ENCODE results near the gene JHY. TPM values are rescaled to one million over a fixed set of nuclear protein-coding genes. Genes with fewer than 3 reads are reported as not detected.

Gene JHY
- total RNA-seq, 1 donor from 2014 or later, result 1.1 TPM

DNA sequence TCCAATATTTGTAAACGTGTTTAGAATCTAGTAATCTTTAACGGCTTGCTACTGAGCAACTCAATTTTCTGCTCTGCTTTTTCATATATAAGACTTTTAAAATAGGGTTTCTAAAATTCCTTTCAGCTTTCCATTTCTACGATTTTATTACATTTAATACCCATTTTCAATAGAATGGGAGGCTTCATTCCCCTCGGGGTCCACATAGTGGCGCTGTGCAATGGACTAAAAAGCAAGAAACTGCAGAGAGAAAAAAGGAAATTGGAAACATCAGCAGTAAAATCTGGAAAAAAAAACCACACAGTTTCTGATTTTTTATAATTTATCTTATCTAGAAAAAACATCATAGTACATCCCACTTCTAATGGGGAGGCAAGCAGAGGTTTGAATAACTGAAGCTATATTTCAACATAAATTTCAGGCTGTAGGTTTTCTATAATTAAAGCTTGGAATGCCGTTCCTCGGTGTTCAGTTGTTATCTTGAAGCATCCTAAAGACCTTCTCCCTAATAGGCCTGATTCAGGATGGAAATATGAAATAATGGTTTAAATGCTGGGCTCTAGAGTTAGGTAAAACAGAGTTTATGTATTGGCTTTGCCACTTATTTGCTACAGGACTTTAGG lies 18.7 kb upstream of the JHY start:
- DNase-seq (ENCODE audit: low read depth), result peak; percentile 28
- FAIRE-seq, result no peak
- Histone ChIP-seq H3K27me3 (ENCODE audit: control insufficient read depth, insufficient read depth, low read length) (no peaks in the 10 kb centered on the region), H3K36me3 (ENCODE audit: control insufficient read depth, insufficient read depth, low read length) (no peaks in the 10 kb centered on the region), H3K4me3 (ENCODE audit: low read depth, low read length) (no peak overlapping the region)
- TF ChIP-seq, protein P1, sequence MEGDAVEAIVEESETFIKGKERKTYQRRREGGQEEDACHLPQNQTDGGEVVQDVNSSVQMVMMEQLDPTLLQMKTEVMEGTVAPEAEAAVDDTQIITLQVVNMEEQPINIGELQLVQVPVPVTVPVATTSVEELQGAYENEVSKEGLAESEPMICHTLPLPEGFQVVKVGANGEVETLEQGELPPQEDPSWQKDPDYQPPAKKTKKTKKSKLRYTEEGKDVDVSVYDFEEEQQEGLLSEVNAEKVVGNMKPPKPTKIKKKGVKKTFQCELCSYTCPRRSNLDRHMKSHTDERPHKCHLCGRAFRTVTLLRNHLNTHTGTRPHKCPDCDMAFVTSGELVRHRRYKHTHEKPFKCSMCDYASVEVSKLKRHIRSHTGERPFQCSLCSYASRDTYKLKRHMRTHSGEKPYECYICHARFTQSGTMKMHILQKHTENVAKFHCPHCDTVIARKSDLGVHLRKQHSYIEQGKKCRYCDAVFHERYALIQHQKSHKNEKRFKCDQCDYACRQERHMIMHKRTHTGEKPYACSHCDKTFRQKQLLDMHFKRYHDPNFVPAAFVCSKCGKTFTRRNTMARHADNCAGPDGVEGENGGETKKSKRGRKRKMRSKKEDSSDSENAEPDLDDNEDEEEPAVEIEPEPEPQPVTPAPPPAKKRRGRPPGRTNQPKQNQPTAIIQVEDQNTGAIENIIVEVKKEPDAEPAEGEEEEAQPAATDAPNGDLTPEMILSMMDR (IDR thresholded peaks at IDR 0.05; ENCODE audit: insufficient read depth, low read length, severe bottlenecking), result peak; percentile 54

DNA sequence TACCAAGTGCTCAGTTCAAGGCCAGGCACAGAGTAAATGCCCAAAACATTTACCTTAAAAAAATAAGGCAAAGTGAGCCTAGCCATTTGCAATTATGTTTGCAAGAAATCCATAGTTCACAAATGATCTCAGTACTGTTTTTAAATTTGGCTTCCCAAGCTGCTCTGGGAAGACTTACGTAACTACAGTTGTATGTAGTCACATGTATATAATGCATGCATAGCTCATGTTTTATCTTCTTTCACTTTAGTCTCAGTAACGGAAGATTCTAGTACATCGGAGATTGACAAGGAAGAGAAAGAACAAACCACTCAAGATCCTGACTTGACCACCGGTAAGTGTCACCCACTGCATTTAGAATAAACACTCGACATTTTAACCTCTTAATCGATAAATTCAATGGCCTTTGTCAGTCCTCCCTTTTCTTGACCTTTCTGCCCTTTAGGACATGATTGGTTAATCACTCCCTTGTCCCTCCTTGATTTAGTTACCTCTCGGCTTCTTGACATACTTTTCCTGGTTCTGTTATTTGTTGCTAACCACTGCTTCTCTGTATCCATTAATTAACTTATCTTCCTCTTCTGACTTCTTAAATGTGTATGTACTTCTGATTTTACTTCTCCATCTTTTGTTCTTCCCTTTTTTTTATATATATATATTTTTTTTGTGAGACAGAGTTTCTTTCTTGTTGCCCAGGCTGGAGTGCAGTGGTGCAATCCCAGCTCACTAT lies 18.0 kb upstream of the JHY start:
- H3K27me3 ChIP-seq (ENCODE audit: control insufficient read depth, insufficient read depth, low read length), result no peaks in the 10 kb centered on the region
- TF ChIP-seq, protein P1 (IDR thresholded peaks at IDR 0.05; ENCODE audit: insufficient read depth, low read length, severe bottlenecking), result no peak
- FAIRE-seq, result peak; percentile 23
- H3K36me3 ChIP-seq (ENCODE audit: control insufficient read depth, insufficient read depth, low read length), result no peaks in the 10 kb centered on the region
- DNase-seq (ENCODE audit: low read depth), result peak; percentile 14
- no peak overlapping the region for H3K4me3 ChIP-seq (ENCODE audit: low read depth, low read length)

DNA sequence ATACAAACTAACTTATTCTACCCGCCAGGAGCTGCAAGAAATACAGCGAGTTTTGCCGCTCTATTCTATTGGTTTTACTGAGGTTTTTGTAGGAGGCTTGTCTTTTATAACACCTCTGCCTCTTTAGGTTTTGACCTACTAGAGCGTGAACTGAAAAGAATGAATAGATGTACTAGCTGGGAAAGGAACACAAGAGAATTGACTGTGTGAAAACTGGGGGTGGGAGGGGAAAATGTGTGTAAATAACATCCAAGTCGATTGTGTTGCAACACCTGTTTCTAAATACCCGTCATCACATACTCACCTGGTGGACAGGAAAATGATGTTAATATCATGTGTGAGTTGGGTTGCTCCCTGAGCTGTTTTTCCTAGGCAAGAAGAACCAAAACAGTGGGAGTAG lies 12.9 kb upstream of the JHY start:
- Histone ChIP-seq H3K4me3 (ENCODE audit: low read depth, low read length) (no peak overlapping the region), H3K27me3 (ENCODE audit: control insufficient read depth, insufficient read depth, low read length) (no peaks in the 10 kb centered on the region), H3K36me3 (ENCODE audit: control insufficient read depth, insufficient read depth, low read length) (no peaks in the 10 kb centered on the region)
- TF ChIP-seq, protein P1 (IDR thresholded peaks at IDR 0.05; ENCODE audit: insufficient read depth, low read length, severe bottlenecking), result no peak
- FAIRE-seq (no peak), DNase-seq (ENCODE audit: low read depth) (peak; percentile 61)

DNA sequence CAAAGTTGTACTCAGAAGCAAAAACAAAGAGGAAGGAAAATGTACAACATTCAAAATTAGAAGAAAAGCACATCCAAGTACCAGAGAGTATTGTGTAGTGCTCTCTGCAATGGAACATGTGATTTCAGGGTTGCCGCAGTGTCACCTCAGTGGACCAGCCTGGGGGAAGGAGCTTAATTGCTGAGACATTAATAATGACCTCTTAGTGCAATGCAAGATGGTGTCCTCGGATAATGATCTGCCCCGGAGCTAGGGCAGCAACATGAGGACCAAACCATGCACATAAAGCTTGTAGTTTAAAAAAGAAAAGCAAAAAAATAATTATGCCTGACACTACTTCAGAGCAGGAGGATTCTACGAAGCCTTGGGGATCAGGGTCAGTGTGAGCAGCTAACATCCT lies 11.3 kb upstream of the JHY start:
- FAIRE-seq (no peak), DNase-seq (ENCODE audit: low read depth) (no peak)
- Histone ChIP-seq H3K4me3 (ENCODE audit: low read depth, low read length) (no peak overlapping the region), H3K36me3 (ENCODE audit: control insufficient read depth, insufficient read depth, low read length) (no peaks in the 10 kb centered on the region), H3K27me3 (ENCODE audit: control insufficient read depth, insufficient read depth, low read length) (no peaks in the 10 kb centered on the region)
- TF ChIP-seq, protein P1 (IDR thresholded peaks at IDR 0.05; ENCODE audit: insufficient read depth, low read length, severe bottlenecking), result no peak

DNA sequence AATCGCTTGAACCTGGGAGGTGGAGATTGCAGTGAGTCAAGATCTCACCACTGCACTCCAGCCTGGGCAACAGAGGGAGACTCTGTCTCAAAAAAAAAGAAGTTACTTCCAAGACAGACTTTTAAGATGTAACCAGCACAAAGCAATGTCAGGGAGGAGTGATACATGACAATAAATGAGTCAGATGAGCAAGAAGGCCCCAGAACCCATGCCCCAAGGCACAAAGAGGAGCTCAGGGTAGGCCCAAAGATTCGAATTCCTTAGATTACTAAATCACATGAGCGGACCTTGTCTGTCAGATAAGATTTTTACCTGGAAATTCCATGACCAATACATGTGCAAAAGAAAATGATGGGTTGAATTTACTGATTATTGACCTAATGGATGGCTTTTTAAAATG lies 10.5 kb upstream of the JHY start:
- TF ChIP-seq, protein P1 (IDR thresholded peaks at IDR 0.05; ENCODE audit: insufficient read depth, low read length, severe bottlenecking), result no peak
- H3K4me3 ChIP-seq (ENCODE audit: low read depth, low read length), result no peak overlapping the region
- FAIRE-seq, result no peak
- H3K27me3 ChIP-seq (ENCODE audit: control insufficient read depth, insufficient read depth, low read length), result no peaks in the 10 kb centered on the region
- DNase-seq (ENCODE audit: low read depth), result no peak
- no peaks in the 10 kb centered on the region for H3K36me3 ChIP-seq (ENCODE audit: control insufficient read depth, insufficient read depth, low read length)
